A549 treated with AZD2906 at 1 μM for 4 hours (cell line): Measurements from ENCODE around the gene TAS2R30. TPM values are rescaled to one million over a fixed set of nuclear protein-coding genes. Genes with fewer than 3 reads are reported as not detected.

Experiments
- total RNA-seq: library from RNA; stranded (reverse); fragments of 200-300 nt; extraction: Qiagen RNA extraction; gene quantifications from 5 replicates; pipeline ENCODE4 v1.2.3, GENCODE V29; 2022

TAS2R30 gene
- total RNA-seq: 0.03 TPM in 1 of 5 replicates, not detected in the others

GRCh38 chr12:11134305-11134704 is at the start of gene TAS2R30:
TSS of gene TAS2R30 (minus strand) at chr12:11134644. CDS start at chr12:11134244, 400 bp downstream.

GRCh38 chr12:11171145-11171968 is 36.9 kb upstream of the TAS2R30 start, which contains the start of gene SMIM10L1:
TSS of gene SMIM10L1 (plus strand) at chr12:11171194. CDS start at chr12:11171357, 163 bp downstream.

DNA sequence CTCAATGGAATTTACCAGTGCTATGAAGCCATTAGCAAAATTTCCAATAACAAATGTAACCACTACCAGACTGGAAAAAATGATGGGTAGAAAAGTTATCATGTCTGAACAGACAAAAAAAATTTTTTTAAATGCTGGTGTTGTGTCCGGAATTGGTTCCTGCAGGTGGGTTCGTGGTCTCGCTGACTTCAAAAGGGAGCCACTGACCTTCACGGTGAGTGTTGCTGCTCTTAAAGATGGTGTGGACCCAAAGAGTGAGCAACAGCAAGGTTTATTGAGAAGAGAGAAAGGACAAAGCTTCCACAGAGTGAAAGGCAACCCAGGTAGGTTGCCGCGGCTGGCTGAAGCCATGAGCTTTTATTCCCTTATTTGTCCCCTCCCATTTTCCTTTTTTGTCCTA is 42.3 kb downstream of the TAS2R30 start, which contains the start of gene TAS2R43:
TAS2R43 (minus strand) TSS at position 186 of the 400 bp plus-strand sequence; CDS start at position 102, 84 bp downstream.

Other genes starting within 250 kb of the TAS2R30 start
- gene TAS2R13, start 225.1 kb downstream of the TAS2R30 start, total RNA-seq: 0.03 TPM in 1 of 5 replicates, not detected in the others
- 0.23 to 0.48 TPM (median 0.43 TPM) in 3 of 5 replicates, not detected in the others for gene PRH2, start 205.4 kb downstream of the TAS2R30 start, total RNA-seq
- 0.44 to 0.81 TPM (median 0.78 TPM) in 5 replicates for gene TAS2R14, start 195.4 kb downstream of the TAS2R30 start, total RNA-seq
- gene TAS2R50, start 147.7 kb downstream of the TAS2R30 start, total RNA-seq: not detected in 5 replicates
- gene TAS2R20, start 136.3 kb downstream of the TAS2R30 start, total RNA-seq: 0.06 TPM in 1 of 5 replicates, not detected in the others
- gene TAS2R19, start 112.0 kb downstream of the TAS2R30 start, total RNA-seq: 0.15 TPM in 1 of 5 replicates, not detected in the others
- 0.16 to 0.28 TPM (median 0.17 TPM) in 5 replicates for gene TAS2R31, start 103.2 kb downstream of the TAS2R30 start, total RNA-seq
- gene TAS2R46, start 72.3 kb downstream of the TAS2R30 start, total RNA-seq: not detected in 5 replicates
- gene TAS2R43, start 42.3 kb downstream of the TAS2R30 start, total RNA-seq: not detected in 5 replicates
- 8.0 to 8.5 TPM (median 8.2 TPM) in 5 replicates for gene SMIM10L1, start 36.5 kb upstream of the TAS2R30 start, total RNA-seq
- not detected in 5 replicates for gene TAS2R42, start 52.3 kb upstream of the TAS2R30 start, total RNA-seq
- not detected in 5 replicates for gene PRB3, start 135.1 kb upstream of the TAS2R30 start, total RNA-seq
- not detected in 5 replicates for gene PRB4, start 175.8 kb upstream of the TAS2R30 start, total RNA-seq